ENCODE measurements around the gene RGL2. TPM values are rescaled to one million over a fixed set of nuclear protein-coding genes. Genes with fewer than 3 reads are reported as not detected.

The RGL2 gene
- total RNA-seq, 1 experiment from 2014 or later: 71.3 TPM

- no peak for DNase-seq
- Histone ChIP-seq H3K4me3 (ENCODE audit: low read depth, low read length) (peak overlapping the region; percentile 73), H3K9me3 (no peaks in the 10 kb centered on the region), H3K36me3 (ENCODE audit: control insufficient read depth, insufficient read depth, low read length) (peaks cover 5% of the 10 kb centered on the region), H3K4me1 (peaks cover 22% of the 10 kb centered on the region), H3K27me3 (replicated peaks; ENCODE audit: control insufficient read depth, insufficient read depth, low read length) (no peaks in the 10 kb centered on the region)
- no peaks in the 10 kb centered on the region for H3K27me3 Mint-ChIP-seq (ENCODE audit: insufficient read depth, unreplicated experiment)
- H3K36me3 Mint-ChIP-seq (ENCODE audit: insufficient read depth, unreplicated experiment): peaks cover 60% of the 10 kb centered on the region
- intact Hi-C loops (cut with micrococcal nuclease; ENCODE audit: unreplicated experiment): no loop called here
- peak overlapping the region; percentile 89 for H3K4me3 Mint-ChIP-seq (ENCODE audit: unreplicated experiment)
- CTCF ChIA-PET: interaction anchor here (0.6 to 2.0 kb wide), 9 partner anchors 19 to 386 kb away, joined by 3 to 20 read pairs (median 4); partner anchors contain the start of gene RGL2
- peak overlapping the region; percentile 90 for H3K27ac Mint-ChIP-seq (ENCODE audit: unreplicated experiment)
- H3K4me1 Mint-ChIP-seq (ENCODE audit: low read depth, unreplicated experiment): peaks cover 45% of the 10 kb centered on the region
- POLR2A ChIA-PET: interaction anchor here (0.6 to 1.9 kb wide), 15 partner anchors 19 to 1498 kb away, joined by 4 to 22 read pairs (median 6); partner anchors contain the start of genes CUTA, KIFC1, PFDN6 and RGL2
- BruUV-seq (replicated peaks): no TSS peak
- no peak for TF ChIP-seq CTCF (IDR thresholded peaks at IDR 0.05; ENCODE audit: insufficient read depth in 1 of 2, low read depth in 1 of 2, low read length in 1 of 2, severe bottlenecking in 1 of 2, unreplicated experiment in 1 of 2)
- no peaks in the 10 kb centered on the region for H3K9me3 Mint-ChIP-seq (ENCODE audit: unreplicated experiment)
Measured at GRCh38 chr6:33318426-33319073, 19.8 kb upstream of the RGL2 start.

GRCh38 chr6:33317669-33318425, 19.1 kb upstream of the RGL2 start, which contains the start of gene ZBTB22:
Gene ZBTB22, minus strand, starts transcription at chr6:33317744. Its CDS starts 828 bp downstream, at chr6:33316916.
- ChIA-PET CTCF (interaction anchor here (0.5 to 2.0 kb wide), 13 partner anchors 18 to 433 kb away, joined by 3 to 21 read pairs (median 4); partner anchors contain the start of genes RGL2, RPS18 and VPS52), POLR2A (interaction anchor here (0.5 to 1.9 kb wide), 18 partner anchors 8 to 1498 kb away, joined by 3 to 22 read pairs (median 4); partner anchors contain the start of genes CUTA, KIFC1, PFDN6 and RGL2)
- peaks cover 45% of the 10 kb centered on the region for H3K4me1 Mint-ChIP-seq (ENCODE audit: low read depth, unreplicated experiment)
- H3K9me3 Mint-ChIP-seq (ENCODE audit: unreplicated experiment): no peaks in the 10 kb centered on the region
- no peak for TF ChIP-seq CTCF (IDR thresholded peaks at IDR 0.05; ENCODE audit: insufficient read depth in 1 of 2, low read depth in 1 of 2, low read length in 1 of 2, severe bottlenecking in 1 of 2, unreplicated experiment in 1 of 2)
- peaks cover 64% of the 10 kb centered on the region for H3K36me3 Mint-ChIP-seq (ENCODE audit: insufficient read depth, unreplicated experiment)
- Histone ChIP-seq H3K4me1 (peaks cover 22% of the 10 kb centered on the region), H3K4me3 (ENCODE audit: low read depth, low read length) (peak within 1 kb of the TSS; percentile 73), H3K9me3 (no peaks in the 10 kb centered on the region), H3K36me3 (ENCODE audit: control insufficient read depth, insufficient read depth, low read length) (peaks cover 5% of the 10 kb centered on the region), H3K27me3 (replicated peaks; ENCODE audit: control insufficient read depth, insufficient read depth, low read length) (no peaks in the 10 kb centered on the region)
- peak; percentile 98 to 99 for DNase-seq
- peak within 1 kb of the TSS; percentile 89 for H3K4me3 Mint-ChIP-seq (ENCODE audit: unreplicated experiment)
- peak within 1 kb of the TSS; percentile 90 for H3K27ac Mint-ChIP-seq (ENCODE audit: unreplicated experiment)
- intact Hi-C loops (cut with micrococcal nuclease; ENCODE audit: unreplicated experiment): no loop called here
- TSS peak; percentile 35 for BruUV-seq (replicated peaks)
- H3K27me3 Mint-ChIP-seq (ENCODE audit: insufficient read depth, unreplicated experiment): no peaks in the 10 kb centered on the region

GRCh38 chr6:33317419-33317668, 18.6 kb upstream of the RGL2 start:
- Histone ChIP-seq H3K4me1 (peaks cover 22% of the 10 kb centered on the region), H3K36me3 (ENCODE audit: control insufficient read depth, insufficient read depth, low read length) (peaks cover 5% of the 10 kb centered on the region), H3K9me3 (no peaks in the 10 kb centered on the region), H3K27me3 (replicated peaks; ENCODE audit: control insufficient read depth, insufficient read depth, low read length) (no peaks in the 10 kb centered on the region), H3K4me3 (ENCODE audit: low read depth, low read length) (peak overlapping the region; percentile 73)
- Mint-ChIP-seq H3K27me3 (ENCODE audit: insufficient read depth, unreplicated experiment) (no peaks in the 10 kb centered on the region), H3K36me3 (ENCODE audit: insufficient read depth, unreplicated experiment) (peaks cover 64% of the 10 kb centered on the region), H3K27ac (ENCODE audit: unreplicated experiment) (peak overlapping the region; percentile 90), H3K4me1 (ENCODE audit: low read depth, unreplicated experiment) (peaks cover 43% of the 10 kb centered on the region), H3K9me3 (ENCODE audit: unreplicated experiment) (no peaks in the 10 kb centered on the region), H3K4me3 (ENCODE audit: unreplicated experiment) (peak overlapping the region; percentile 89)
- POLR2A ChIA-PET: interaction anchor here (0.5 to 1.9 kb wide), 14 partner anchors 8 to 345 kb away, joined by 3 to 22 read pairs (median 6); partner anchors contain the start of genes CUTA, KIFC1, PFDN6 and RGL2
- CTCF ChIA-PET: interaction anchor here (0.5 to 2.0 kb wide), 9 partner anchors 18 to 109 kb away, joined by 3 to 21 read pairs (median 6); partner anchors contain the start of genes RGL2, RPS18 and VPS52
- BruUV-seq (replicated peaks): no TSS peak
- intact Hi-C loops (cut with micrococcal nuclease; ENCODE audit: unreplicated experiment): no loop called here
- no peak for TF ChIP-seq CTCF (IDR thresholded peaks at IDR 0.05; ENCODE audit: insufficient read depth in 1 of 2, low read depth in 1 of 2, low read length in 1 of 2, severe bottlenecking in 1 of 2, unreplicated experiment in 1 of 2)
- no peak for DNase-seq

Measured in Caco-2 (cell line).